ENCODE measurements around the gene GNG7.
"Not testable (repeated sequence)": the region's sequence is repeated elsewhere in the genome, so short reads cannot be mapped to it uniquely, and the experiment has no call there.

Gene GNG7

GRCh38 chr19:2639999-2640398, 62.5 kb downstream of the GNG7 start:
- no peak for DNase-seq

GRCh38 chr19:2638417-2638940, 64.0 kb downstream of the GNG7 start:
- DNase-seq, result no peak

GRCh38 chr19:2636897-2637683, 65.4 kb downstream of the GNG7 start:
- no peak for DNase-seq

- no peak for DNase-seq
These were observed 66.2 kb downstream of the GNG7 start for GRCh38 chr19:2636141-2636896.

- no peak for DNase-seq
These were observed 67.5 kb downstream of the GNG7 start for GRCh38 chr19:2634960-2635359.

- DNase-seq, result no peak
These were observed 68.1 kb downstream of the GNG7 start for GRCh38 chr19:2634228-2634951.

GRCh38 chr19:2633693-2634075, 68.8 kb downstream of the GNG7 start:
- DNase-seq, result no peak

- no peak for DNase-seq
These were observed 71.2 kb downstream of the GNG7 start for GRCh38 chr19:2631213-2631821.

- no peak for DNase-seq
These were observed 72.0 kb downstream of the GNG7 start for GRCh38 chr19:2630352-2631001.

- no peak for DNase-seq
These were observed 72.8 kb downstream of the GNG7 start for GRCh38 chr19:2629491-2630351.

GRCh38 chr19:2628597-2628996, 73.9 kb downstream of the GNG7 start:
- no peak for DNase-seq

GRCh38 chr19:2627855-2628254, 74.6 kb downstream of the GNG7 start:
- no peak for DNase-seq

GRCh38 chr19:2627319-2627829, 75.1 kb downstream of the GNG7 start:
- DNase-seq, result no peak

GRCh38 chr19:2625434-2625833, 77.1 kb downstream of the GNG7 start:
- no peak for DNase-seq

- no peak for DNase-seq
These were observed 77.9 kb downstream of the GNG7 start for GRCh38 chr19:2624537-2625091.

GRCh38 chr19:2623798-2624197, 78.7 kb downstream of the GNG7 start:
- no peak for DNase-seq

GRCh38 chr19:2622371-2622961, 80.0 kb downstream of the GNG7 start:
- not testable (repeated sequence) for DNase-seq

GRCh38 chr19:2619076-2619475, 83.4 kb downstream of the GNG7 start:
- no peak for DNase-seq

- DNase-seq, result no peak
These were observed 83.9 kb downstream of the GNG7 start for GRCh38 chr19:2618611-2619010.

- DNase-seq, result no peak
These were observed 84.9 kb downstream of the GNG7 start for GRCh38 chr19:2617393-2618165.
